HepG2 (cell line): Measurements from ENCODE around the gene CKS1B. TPM values are rescaled to one million over a fixed set of nuclear protein-coding genes. Genes with fewer than 3 reads are reported as not detected.

ENCODE experiments used
- DZIP1 ChIP-seq: sonication (generic); formaldehyde crosslinking; IDR thresholded peaks from 2 replicates; pipeline ENCODE4 v1.5.0; 2020; ENCODE audit warnings: mild to moderate bottlenecking, missing genetic modification reagents
- EED ChIP-seq: sonication (generic); formaldehyde crosslinking; IDR thresholded peaks from 2 replicates; pipeline ENCODE4 v1.5.0; 2020; ENCODE audit warnings: mild to moderate bottlenecking, missing genetic modification reagents
- FLYWCH1 ChIP-seq: sonication (generic); formaldehyde crosslinking; IDR thresholded peaks from 2 replicates; pipeline ENCODE4 v1.8.1; 2023; ENCODE audit warnings: mild to moderate bottlenecking, missing genetic modification reagents
- GATAD1 ChIP-seq: IDR thresholded peaks from 2 replicates; pipeline ENCODE4 v1.6.1; 2016; ENCODE audit warnings: missing genetic modification reagents, missing compliant biosample characterization
- GFI1 ChIP-seq: sonication (generic); formaldehyde crosslinking; IDR thresholded peaks from 2 replicates; pipeline ENCODE4 v1.5.0; 2020; ENCODE audit warnings: missing genetic modification reagents, mild to moderate bottlenecking, borderline replicate concordance
- HNRNPH1 ChIP-seq: fragments of 200-400 bp; formaldehyde crosslinking; optimal IDR thresholded peaks from 2 replicates; pipeline ENCODE3; 2017; ENCODE audit warnings: mild to moderate bottlenecking, low read depth, low read length
- HOXD1 ChIP-seq: sonication (generic); formaldehyde crosslinking; IDR thresholded peaks from 2 replicates; pipeline ENCODE4 v1.5.0; 2020; ENCODE audit warnings: missing genetic modification reagents
- KLF11 ChIP-seq: IDR thresholded peaks from 2 replicates; pipeline ENCODE4 v1.6.1; 2016; ENCODE audit warnings: missing compliant biosample characterization
- MTERF4 ChIP-seq: sonication (generic); formaldehyde crosslinking; IDR thresholded peaks from 2 replicates; pipeline ENCODE4 v1.8.0; 2023; ENCODE audit warnings: mild to moderate bottlenecking, missing genetic modification reagents
- NCOA1 ChIP-seq: sonication (generic); formaldehyde crosslinking; IDR thresholded peaks from 2 replicates; pipeline ENCODE4 v1.9.0; 2021; ENCODE audit warnings: missing genetic modification reagents
- NFRKB ChIP-seq: fragments of 450-650 bp; IDR thresholded peaks from 2 replicates; pipeline ENCODE4 v1.6.1; 2017
- RBFOX2 ChIP-seq: fragments of 200-400 bp; formaldehyde crosslinking; IDR thresholded peaks from 2 replicates; pipeline ENCODE4 v1.6.1; 2017; ENCODE audit warnings: low read depth, mild to moderate bottlenecking, low read length
- SP140L ChIP-seq: sonication (generic); formaldehyde crosslinking; IDR thresholded peaks from 2 replicates; pipeline ENCODE4 v1.4.0; 2020; ENCODE audit warnings: missing genetic modification reagents, borderline replicate concordance
- TFDP1 ChIP-seq: IDR thresholded peaks from 2 replicates; pipeline ENCODE4 v1.6.1; 2016; ENCODE audit warnings: missing compliant biosample characterization, missing genetic modification reagents, borderline replicate concordance
- TFE3 ChIP-seq: IDR thresholded peaks from 2 replicates; pipeline ENCODE4 v1.6.1; 2016
- THAP8 ChIP-seq: sonication (generic); formaldehyde crosslinking; IDR thresholded peaks from 2 replicates; pipeline ENCODE4 v1.5.1; 2020; ENCODE audit warnings: missing genetic modification reagents, mild to moderate bottlenecking, borderline replicate concordance
- ZFP37 ChIP-seq: sonication (generic); formaldehyde crosslinking; IDR thresholded peaks from 2 replicates; pipeline ENCODE4 v1.4.0; 2020; ENCODE audit warnings: missing genetic modification reagents, borderline replicate concordance
- ZMYM4 ChIP-seq: sonication (generic); formaldehyde crosslinking; IDR thresholded peaks from 2 replicates; pipeline ENCODE4 v1.8.1; 2023; ENCODE audit warnings: mild to moderate bottlenecking, missing genetic modification reagents
- ZNF160 ChIP-seq: sonication (generic); formaldehyde crosslinking; IDR thresholded peaks from 2 replicates; pipeline ENCODE4 v1.8.0; 2022; ENCODE audit warnings: mild to moderate bottlenecking, inconsistent platforms, missing genetic modification reagents
- ZNF441 ChIP-seq: sonication (generic); formaldehyde crosslinking; IDR thresholded peaks from 2 replicates; pipeline ENCODE4 v1.7.0; 2021; ENCODE audit warnings: missing genetic modification reagents, borderline replicate concordance
- ZNF501 ChIP-seq: sonication (generic); formaldehyde crosslinking; IDR thresholded peaks from 2 replicates; pipeline ENCODE4 v1.5.1; 2020; ENCODE audit warnings: mild to moderate bottlenecking, moderate library complexity, missing genetic modification reagents
- ZNF749 ChIP-seq: sonication (generic); formaldehyde crosslinking; IDR thresholded peaks from 2 replicates; pipeline ENCODE4 v1.8.0; 2022; ENCODE audit warnings: mild to moderate bottlenecking, missing genetic modification reagents, moderate library complexity, borderline replicate concordance
- ZSCAN20 ChIP-seq: sonication (generic); formaldehyde crosslinking; IDR thresholded peaks from 2 replicates; pipeline ENCODE4 v1.4.0; 2020; ENCODE audit warnings: missing genetic modification reagents, mild to moderate bottlenecking, borderline replicate concordance
- polyA plus RNA-seq, 8 experiments: library from polyadenylated mRNA; depleted of rRNA in 3 of 8; stranded (reverse) in 7 of 8; unstranded in 1 of 8; fragments of >200 nt; fragmentation: Illumina TruSeq in 4 of 8; extraction: Trizol in 4 of 8; gene quantifications; 2 replicates each; pipeline versions ENCODE4 v1.2.1 to v1.2.3, GENCODE V29; 2011 to 2016; ENCODE audit warnings: low read depth in 4 of 8, missing spikeins in 1 of 8, mixed read lengths in 1 of 8; ENCODE audit not compliant: insufficient read depth in 1 of 8
- total RNA-seq, 5 experiments: library from RNA; depleted of rRNA; stranded (reverse); fragments of >200 nt; fragmentation: Illumina TruSeq; extraction: Trizol; gene quantifications; 2 replicates each; pipeline ENCODE4 v1.2.3, GENCODE V29; 2016; ENCODE audit warnings: low read depth in 1 of 5

Gene CKS1B
- total and polyA plus RNA-seq, 2 of the 13 experiments (the other 11 are each of a cell fraction or from before 2014, with no cell fraction given), result 217 to 222 TPM

GRCh38 chr1:154936555-154937084 lies 37.9 kb upstream of the CKS1B start, which contains the start of gene PMVK (continued):
- TF ChIP-seq ZNF501, result peak; percentile 96
- peak; percentile 97 for TF ChIP-seq TFE3 (CRISPR knock-in tag)
- peak; percentile 99 for TF ChIP-seq FLYWCH1
- peak; percentile 90 for TF ChIP-seq ZMYM4 (CRISPR knock-in tag)
- TF ChIP-seq RBFOX2, result peak; percentile 91
- TF ChIP-seq KLF11, result peak; percentile 98
- TF ChIP-seq TFDP1 (CRISPR knock-in tag), result peak; percentile 100
- TF ChIP-seq ZSCAN20 (CRISPR knock-in tag), result peak; percentile 78; the same call in 1 of the 2 replicates
- peak; percentile 100 for TF ChIP-seq MTERF4 (CRISPR knock-in tag)
- TF ChIP-seq GATAD1 (CRISPR knock-in tag), result peak; percentile 77; the same call in 1 of the 2 replicates
- peak; percentile 94; the same call in 1 of the 2 replicates for TF ChIP-seq NCOA1 (CRISPR knock-in tag)
- TF ChIP-seq DZIP1 (CRISPR knock-in tag), result peak; percentile 99
- TF ChIP-seq ZFP37, result peak; percentile 99
- peak; percentile 99 for TF ChIP-seq ZNF749 (CRISPR knock-in tag)
- TF ChIP-seq ZNF441 (CRISPR knock-in tag), result peak; percentile 98
- peak; percentile 97; the same call in 1 of the 2 replicates for TF ChIP-seq SP140L (CRISPR knock-in tag)
- peak; percentile 97; the same call in 1 of the 2 replicates for TF ChIP-seq ZNF160 (CRISPR knock-in tag)
- TF ChIP-seq GFI1 (CRISPR knock-in tag), result peak; percentile 90
- peak; percentile 99 for TF ChIP-seq EED (CRISPR knock-in tag)
- no peak for TF ChIP-seq HNRNPH1
- peak; percentile 86 for TF ChIP-seq HOXD1 (CRISPR knock-in tag)
- peak; percentile 99 for TF ChIP-seq THAP8 (CRISPR knock-in tag)
- TF ChIP-seq NFRKB, result no peak
